Activated naive CD8-positive, alpha-beta T cell treated with anti-CD3 and anti-CD28 coated beads for 36 hours (primary cell): Measurements from ENCODE around the gene ZC3H18. TPM values are rescaled to one million over a fixed set of nuclear protein-coding genes. Genes with fewer than 3 reads are reported as not detected.

Experiments
- DNase-seq: peaks from one replicate; pipeline ENCODE4 v3.0.0; 2021
- H3K27ac Mint-ChIP-seq: one replicate; pipeline ENCODE4 v1.8.0; 2022; ENCODE audit warnings: mild to moderate bottlenecking, moderate library complexity, mixed read lengths
- H3K27me3 Mint-ChIP-seq: one replicate; pipeline ENCODE4 v1.8.0; 2022; ENCODE audit warnings: mild to moderate bottlenecking, mixed read lengths
- H3K36me3 Mint-ChIP-seq: one replicate; pipeline ENCODE4 v1.8.0; 2021; ENCODE audit warnings: mild to moderate bottlenecking, mixed read lengths
- H3K4me1 Mint-ChIP-seq: one replicate; pipeline ENCODE4 v1.8.0; 2021; ENCODE audit warnings: mixed read lengths
- H3K4me3 Mint-ChIP-seq: one replicate; pipeline ENCODE4 v1.8.0; 2022; ENCODE audit warnings: mild to moderate bottlenecking, moderate library complexity, mixed read lengths
- H3K9me3 Mint-ChIP-seq: one replicate; pipeline ENCODE4 v1.8.0; 2022; ENCODE audit warnings: mixed read lengths
- total RNA-seq, 2 experiments: library from RNA; stranded (reverse); gene quantifications; one replicate each; pipeline ENCODE4 v1.2.3, GENCODE V29; 2021

The ZC3H18 gene
- total RNA-seq, 2 experiments from 2014 or later, result 84.3 to 86.8 TPM

- H3K36me3 Mint-ChIP-seq, result peaks cover 3% of the 10 kb centered on the region
- H3K9me3 Mint-ChIP-seq, result peaks cover 7% of the 10 kb centered on the region
- DNase-seq, result no peak
- no peak overlapping the region for H3K27ac Mint-ChIP-seq
- H3K27me3 Mint-ChIP-seq, result peaks cover 6% of the 10 kb centered on the region
- H3K4me1 Mint-ChIP-seq, result peaks cover 9% of the 10 kb centered on the region
- no peak overlapping the region for H3K4me3 Mint-ChIP-seq
These were observed 31.7 kb upstream of the ZC3H18 start for GRCh38 chr16:88538366-88539060.

GRCh38 chr16:88539261-88539651 lies 30.9 kb upstream of the ZC3H18 start:
- peaks cover 3% of the 10 kb centered on the region for H3K36me3 Mint-ChIP-seq
- no peak overlapping the region for H3K27ac Mint-ChIP-seq
- H3K9me3 Mint-ChIP-seq, result peaks cover 9% of the 10 kb centered on the region
- no peak overlapping the region for H3K4me3 Mint-ChIP-seq
- H3K27me3 Mint-ChIP-seq, result peaks cover 6% of the 10 kb centered on the region
- DNase-seq, result no peak
- peaks cover 9% of the 10 kb centered on the region for H3K4me1 Mint-ChIP-seq

GRCh38 chr16:88539652-88540345 lies 30.4 kb upstream of the ZC3H18 start:
- DNase-seq, result no peak
- peaks cover 6% of the 10 kb centered on the region for H3K27me3 Mint-ChIP-seq
- peaks cover 3% of the 10 kb centered on the region for H3K36me3 Mint-ChIP-seq
- H3K4me3 Mint-ChIP-seq, result no peak overlapping the region
- H3K27ac Mint-ChIP-seq, result no peak overlapping the region
- peaks cover 9% of the 10 kb centered on the region for H3K4me1 Mint-ChIP-seq
- peaks cover 9% of the 10 kb centered on the region for H3K9me3 Mint-ChIP-seq

GRCh38 chr16:88540346-88540977 lies 29.7 kb upstream of the ZC3H18 start:
- DNase-seq, result no peak
- no peak overlapping the region for H3K27ac Mint-ChIP-seq
- peaks cover 9% of the 10 kb centered on the region for H3K9me3 Mint-ChIP-seq
- peaks cover 3% of the 10 kb centered on the region for H3K36me3 Mint-ChIP-seq
- no peak overlapping the region for H3K4me3 Mint-ChIP-seq
- peaks cover 4% of the 10 kb centered on the region for H3K4me1 Mint-ChIP-seq
- H3K27me3 Mint-ChIP-seq, result peaks cover 10% of the 10 kb centered on the region

GRCh38 chr16:88541831-88542616 lies 28.2 kb upstream of the ZC3H18 start:
- no peak for DNase-seq
- Mint-ChIP-seq H3K27ac (no peak overlapping the region), H3K9me3 (peaks cover 9% of the 10 kb centered on the region), H3K27me3 (peaks cover 22% of the 10 kb centered on the region), H3K4me1 (no peaks in the 10 kb centered on the region), H3K4me3 (no peak overlapping the region), H3K36me3 (no peaks in the 10 kb centered on the region)

- no peak overlapping the region for H3K4me3 Mint-ChIP-seq
- no peaks in the 10 kb centered on the region for H3K4me1 Mint-ChIP-seq
- no peak overlapping the region for H3K27ac Mint-ChIP-seq
- H3K36me3 Mint-ChIP-seq, result no peaks in the 10 kb centered on the region
- DNase-seq, result no peak
- H3K9me3 Mint-ChIP-seq, result peaks cover 9% of the 10 kb centered on the region
- peaks cover 22% of the 10 kb centered on the region for H3K27me3 Mint-ChIP-seq
These were observed 26.9 kb upstream of the ZC3H18 start for GRCh38 chr16:88543230-88543813.

- H3K4me3 Mint-ChIP-seq, result no peak overlapping the region
- no peak for DNase-seq
- H3K9me3 Mint-ChIP-seq, result peaks cover 9% of the 10 kb centered on the region
- peaks cover 22% of the 10 kb centered on the region for H3K27me3 Mint-ChIP-seq
- H3K4me1 Mint-ChIP-seq, result peaks cover 3% of the 10 kb centered on the region
- H3K27ac Mint-ChIP-seq, result no peak overlapping the region
- no peaks in the 10 kb centered on the region for H3K36me3 Mint-ChIP-seq
These were observed 24.4 kb upstream of the ZC3H18 start for GRCh38 chr16:88545781-88546180.

- H3K4me1 Mint-ChIP-seq, result peaks cover 3% of the 10 kb centered on the region
- DNase-seq, result no peak
- H3K27me3 Mint-ChIP-seq, result peaks cover 30% of the 10 kb centered on the region
- no peak overlapping the region for H3K27ac Mint-ChIP-seq
- H3K9me3 Mint-ChIP-seq, result peaks cover 4% of the 10 kb centered on the region
- no peak overlapping the region for H3K4me3 Mint-ChIP-seq
- no peaks in the 10 kb centered on the region for H3K36me3 Mint-ChIP-seq
These were observed 21.9 kb upstream of the ZC3H18 start for GRCh38 chr16:88548131-88548874.

GRCh38 chr16:88548985-88549384 lies 21.2 kb upstream of the ZC3H18 start:
- H3K4me3 Mint-ChIP-seq, result no peak overlapping the region
- H3K27ac Mint-ChIP-seq, result no peak overlapping the region
- no peak for DNase-seq
- peaks cover 3% of the 10 kb centered on the region for H3K4me1 Mint-ChIP-seq
- H3K27me3 Mint-ChIP-seq, result peaks cover 32% of the 10 kb centered on the region
- H3K36me3 Mint-ChIP-seq, result no peaks in the 10 kb centered on the region
- H3K9me3 Mint-ChIP-seq, result no peaks in the 10 kb centered on the region

GRCh38 chr16:88549671-88550245 lies 20.4 kb upstream of the ZC3H18 start:
- H3K4me1 Mint-ChIP-seq, result peaks cover 3% of the 10 kb centered on the region
- no peaks in the 10 kb centered on the region for H3K36me3 Mint-ChIP-seq
- H3K27ac Mint-ChIP-seq, result no peak overlapping the region
- DNase-seq, result no peak
- H3K27me3 Mint-ChIP-seq, result peaks cover 37% of the 10 kb centered on the region
- no peaks in the 10 kb centered on the region for H3K9me3 Mint-ChIP-seq
- H3K4me3 Mint-ChIP-seq, result no peak overlapping the region

- Mint-ChIP-seq H3K4me3 (no peak overlapping the region), H3K27me3 (peaks cover 36% of the 10 kb centered on the region), H3K4me1 (peaks cover 3% of the 10 kb centered on the region), H3K27ac (no peak overlapping the region), H3K36me3 (no peaks in the 10 kb centered on the region), H3K9me3 (no peaks in the 10 kb centered on the region)
- DNase-seq, result no peak
These were observed 19.9 kb upstream of the ZC3H18 start for GRCh38 chr16:88550246-88550661.

GRCh38 chr16:88552166-88552565 lies 18.0 kb upstream of the ZC3H18 start:
- DNase-seq, result no peak
- H3K4me1 Mint-ChIP-seq, result peaks cover 3% of the 10 kb centered on the region
- H3K27me3 Mint-ChIP-seq, result peaks cover 31% of the 10 kb centered on the region
- no peaks in the 10 kb centered on the region for H3K36me3 Mint-ChIP-seq
- no peak overlapping the region for H3K27ac Mint-ChIP-seq
- H3K4me3 Mint-ChIP-seq, result no peak overlapping the region
- H3K9me3 Mint-ChIP-seq, result peaks cover 3% of the 10 kb centered on the region

GRCh38 chr16:88552815-88553214 lies 17.4 kb upstream of the ZC3H18 start:
- DNase-seq, result no peak
- Mint-ChIP-seq H3K4me1 (peaks cover 3% of the 10 kb centered on the region), H3K27ac (no peak overlapping the region), H3K36me3 (no peaks in the 10 kb centered on the region), H3K4me3 (no peak overlapping the region), H3K9me3 (peaks cover 3% of the 10 kb centered on the region), H3K27me3 (peaks cover 35% of the 10 kb centered on the region)

- Mint-ChIP-seq H3K4me3 (no peak overlapping the region), H3K4me1 (peaks cover 3% of the 10 kb centered on the region), H3K27ac (no peak overlapping the region), H3K27me3 (peaks cover 38% of the 10 kb centered on the region), H3K36me3 (no peaks in the 10 kb centered on the region), H3K9me3 (peaks cover 3% of the 10 kb centered on the region)
- DNase-seq, result no peak
These were observed 16.5 kb upstream of the ZC3H18 start for GRCh38 chr16:88553739-88554138.
